Panc1 (cell line): Measurements from ENCODE around the gene PEX5. TPM values are rescaled to one million over a fixed set of nuclear protein-coding genes. Genes with fewer than 3 reads are reported as not detected.

ENCODE experiments used
- ATAC-seq: fragments of 200-7000 bp; cut with Tn5 transposase; 2 replicates; pipeline ENCODE4 v1.9.1; 2020; ENCODE audit warnings: mild to moderate bottlenecking, moderate library complexity
- BruUV-seq: library from RNA; stranded (reverse); fragments of 400-500 nt; replicated peaks from 2 replicates; lab custom pipeline; 2021; lab: Mats Ljungman, UMichigan
- CTCF ChIA-PET: fragments of 300-600 bp; sonication (Branson Sonifier 250); formaldehyde crosslinking; loops from one replicate; lab custom pipeline; 2022; ENCODE audit warnings: antibody characterized with exemption; lab: Charles Lee
- POLR2A ChIA-PET: fragments of 300-600 bp; sonication (Branson Sonifier 250); formaldehyde crosslinking; loops from one replicate; lab custom pipeline; 2022; ENCODE audit warnings: antibody characterized with exemption; lab: Charles Lee
- DNase-seq: peaks from one replicate; pipeline ENCODE4 v3.0.0-alpha.2; 2010; ENCODE audit warnings: low read depth, low spot score
- H3K27ac ChIP-seq: 2 replicates; pipeline ENCODE4 v1.5.1; 2011; ENCODE audit warnings: mild to moderate bottlenecking, low read length, inconsistent platforms
- H3K27me3 ChIP-seq: fragments of 200-500 bp; sonication (Bioruptor generic); 2 replicates; pipeline ENCODE4 v1.6.0; 2014; ENCODE audit warnings: low read length, inconsistent platforms; ENCODE audit not compliant: control insufficient read depth, insufficient read depth
- H3K36me3 ChIP-seq: fragments of 200-500 bp; sonication (Bioruptor generic); 2 replicates; pipeline ENCODE4 v1.5.1; 2014; ENCODE audit warnings: inconsistent platforms, mild to moderate bottlenecking, low read length, moderate library complexity; ENCODE audit not compliant: control insufficient read depth, insufficient read depth
- H3K4me1 ChIP-seq: 2 replicates; pipeline ENCODE4 v1.5.1; 2011; ENCODE audit warnings: inconsistent platforms, mild to moderate bottlenecking, low read length, moderate library complexity; ENCODE audit not compliant: control insufficient read depth, insufficient read depth
- H3K4me3 ChIP-seq, 2 experiments: 2 replicates each; pipeline ENCODE4 v1.5.1; 2011 to 2012; ENCODE audit warnings: low read depth in 2 of 2, low read length in 2 of 2, mild to moderate bottlenecking in 2 of 2, inconsistent platforms in 1 of 2, moderate library complexity in 1 of 2
- H3K9me3 ChIP-seq: fragments of 200-500 bp; sonication (Bioruptor generic); 2 replicates; pipeline ENCODE4 v1.5.1; 2014; ENCODE audit warnings: low read depth, mild to moderate bottlenecking, inconsistent platforms, low read length, moderate library complexity; ENCODE audit not compliant: control insufficient read depth, insufficient read depth
- CTCF ChIP-seq: fragments of 450-650 bp; IDR thresholded peaks from 2 replicates; pipeline ENCODE4 v1.5.1; 2017; ENCODE audit warnings: mild to moderate bottlenecking
- POLR2AphosphoS5 ChIP-seq: IDR thresholded peaks from 2 replicates; pipeline ENCODE4 v1.6.1; 2012; ENCODE audit warnings: mild to moderate bottlenecking, low read depth, low read length, moderate library complexity
- SIN3A ChIP-seq: IDR thresholded peaks from 2 replicates; pipeline ENCODE4 v1.6.1; 2012; ENCODE audit warnings: low read depth, mild to moderate bottlenecking, low read length, moderate library complexity, borderline replicate concordance; ENCODE audit not compliant: insufficient read depth
- TCF7L2 ChIP-seq: IDR thresholded peaks from 2 replicates; pipeline ENCODE4 v1.6.1; 2011; ENCODE audit warnings: mild to moderate bottlenecking, low read depth, low read length, inconsistent platforms
- in situ Hi-C: cut with HindIII; loops from 2 replicates; pipeline ENCODE4 v1.10.0; 2016; ENCODE audit warnings: low sequenced_read_pairs, low pct_unique_long_range_greater_than_20kb
- intact Hi-C: fragments of 100-400 bp; cut with micrococcal nuclease; formaldehyde crosslinking; loops from one replicate; pipeline ENCODE4 v1.10.0; 2022; ENCODE audit not compliant: unreplicated experiment
- total RNA-seq: library from RNA; stranded (reverse); gene quantifications from one replicate; pipeline ENCODE4 v1.2.1, GENCODE V29; 2021; ENCODE audit not compliant: unreplicated experiment
- TF ChIP-seq, protein P1 (sequence below), 2 experiments: IDR thresholded peaks; 2 replicates each; pipeline ENCODE4 v1.6.1; 2011 to 2012; ENCODE audit warnings: low read depth in 2 of 2, control low read depth in 1 of 2, low read length in 1 of 2, mild to moderate bottlenecking in 1 of 2, moderate library complexity in 1 of 2; ENCODE audit not compliant: insufficient read depth in 1 of 2

Gene PEX5
- total RNA-seq, 1 experiment from 2014 or later, result 26.9 TPM

- no peaks in the 10 kb centered on the region; the same call in none of the 2 replicates for H3K36me3 ChIP-seq
- no peaks in the 10 kb centered on the region for H3K27me3 ChIP-seq
- intact Hi-C loops, result no loop called here
- ATAC-seq, result no peak
- H3K27ac ChIP-seq, result no peak overlapping the region
- BruUV-seq, result no TSS peak
- CTCF ChIA-PET, result interaction anchor here (0.5 kb wide), 1 partner anchor 265 kb away, joined by 4 read pairs; no protein-coding TSS in a partner anchor
- no peak for DNase-seq
- peaks cover 2% of the 10 kb centered on the region; the same call in 1 of the 2 replicates for H3K4me1 ChIP-seq
- H3K4me3 ChIP-seq, result no peak overlapping the region
- in situ Hi-C loops, result no loop called here
- no peaks in the 10 kb centered on the region for H3K9me3 ChIP-seq
- POLR2A ChIA-PET, result interaction anchor here (0.6 kb wide), 1 partner anchor 156 kb away, joined by 4 read pairs; no protein-coding TSS in a partner anchor
- TF ChIP-seq, protein P1, sequence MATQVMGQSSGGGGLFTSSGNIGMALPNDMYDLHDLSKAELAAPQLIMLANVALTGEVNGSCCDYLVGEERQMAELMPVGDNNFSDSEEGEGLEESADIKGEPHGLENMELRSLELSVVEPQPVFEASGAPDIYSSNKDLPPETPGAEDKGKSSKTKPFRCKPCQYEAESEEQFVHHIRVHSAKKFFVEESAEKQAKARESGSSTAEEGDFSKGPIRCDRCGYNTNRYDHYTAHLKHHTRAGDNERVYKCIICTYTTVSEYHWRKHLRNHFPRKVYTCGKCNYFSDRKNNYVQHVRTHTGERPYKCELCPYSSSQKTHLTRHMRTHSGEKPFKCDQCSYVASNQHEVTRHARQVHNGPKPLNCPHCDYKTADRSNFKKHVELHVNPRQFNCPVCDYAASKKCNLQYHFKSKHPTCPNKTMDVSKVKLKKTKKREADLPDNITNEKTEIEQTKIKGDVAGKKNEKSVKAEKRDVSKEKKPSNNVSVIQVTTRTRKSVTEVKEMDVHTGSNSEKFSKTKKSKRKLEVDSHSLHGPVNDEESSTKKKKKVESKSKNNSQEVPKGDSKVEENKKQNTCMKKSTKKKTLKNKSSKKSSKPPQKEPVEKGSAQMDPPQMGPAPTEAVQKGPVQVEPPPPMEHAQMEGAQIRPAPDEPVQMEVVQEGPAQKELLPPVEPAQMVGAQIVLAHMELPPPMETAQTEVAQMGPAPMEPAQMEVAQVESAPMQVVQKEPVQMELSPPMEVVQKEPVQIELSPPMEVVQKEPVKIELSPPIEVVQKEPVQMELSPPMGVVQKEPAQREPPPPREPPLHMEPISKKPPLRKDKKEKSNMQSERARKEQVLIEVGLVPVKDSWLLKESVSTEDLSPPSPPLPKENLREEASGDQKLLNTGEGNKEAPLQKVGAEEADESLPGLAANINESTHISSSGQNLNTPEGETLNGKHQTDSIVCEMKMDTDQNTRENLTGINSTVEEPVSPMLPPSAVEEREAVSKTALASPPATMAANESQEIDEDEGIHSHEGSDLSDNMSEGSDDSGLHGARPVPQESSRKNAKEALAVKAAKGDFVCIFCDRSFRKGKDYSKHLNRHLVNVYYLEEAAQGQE (IDR thresholded peaks at IDR 0.05; ENCODE audit: insufficient read depth in 1 of 2, low read depth in 2 of 2, low read length in 1 of 2), result no peak
- no peak for TF ChIP-seq CTCF
- no peak for TF ChIP-seq SIN3A
- no peak for TF ChIP-seq TCF7L2
- TF ChIP-seq POLR2AphosphoS5, result no peak
These were observed 4.2 kb downstream of the PEX5 start for GRCh38 chr12:7193674-7194073.

DNA sequence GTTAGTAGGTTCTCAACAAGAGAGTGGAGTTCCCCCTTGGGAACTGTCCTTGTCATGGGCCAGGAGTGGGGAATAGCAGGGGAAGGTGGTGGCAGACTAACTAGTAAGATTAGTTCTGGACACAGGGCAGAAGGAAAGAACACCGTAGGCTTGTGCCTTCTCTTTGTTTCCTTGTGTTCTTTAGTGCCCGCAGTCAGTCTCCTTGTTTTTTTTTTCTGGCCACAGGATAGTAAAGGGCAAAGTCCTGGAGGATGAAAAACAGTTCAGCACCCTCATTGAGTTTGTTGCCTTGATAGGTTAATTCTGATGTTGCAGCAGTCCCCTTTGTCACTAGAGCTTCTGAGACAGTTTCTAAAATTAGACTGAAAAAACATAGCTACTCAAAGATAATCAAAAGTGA lies 8.4 kb downstream of the PEX5 start:
- H3K4me1 ChIP-seq, result no peaks in the 10 kb centered on the region
- BruUV-seq, result no TSS peak
- no peak overlapping the region for H3K27ac ChIP-seq
- ChIA-PET CTCF (no interaction called here), POLR2A (no interaction called here)
- no peaks in the 10 kb centered on the region; the same call in none of the 2 replicates for H3K36me3 ChIP-seq
- no peaks in the 10 kb centered on the region for H3K9me3 ChIP-seq
- intact Hi-C loops, result no loop called here
- TF ChIP-seq TCF7L2 (no peak), POLR2AphosphoS5 (no peak), CTCF (no peak), SIN3A (no peak)
- TF ChIP-seq, protein P1 (IDR thresholded peaks at IDR 0.05; ENCODE audit: insufficient read depth in 1 of 2, low read depth in 2 of 2, low read length in 1 of 2), result no peak
- in situ Hi-C loops, result no loop called here
- ATAC-seq (no peak), DNase-seq (no peak)
- H3K4me3 ChIP-seq, result no peak overlapping the region
- no peaks in the 10 kb centered on the region for H3K27me3 ChIP-seq
